SH-SY5Y (cell line): ENCODE measurements around the gene TBX6.

ENCODE experiments used
- GATA2 ChIP-seq: IDR thresholded peaks from 2 replicates; pipeline ENCODE4 v1.6.1; 2011; ENCODE audit warnings: mild to moderate bottlenecking, low read depth, low read length
- GATA3 ChIP-seq: IDR thresholded peaks from 2 replicates; pipeline ENCODE4 v1.6.1; 2011; ENCODE audit warnings: low read depth, mild to moderate bottlenecking, low read length, moderate library complexity

GRCh38 chr16:30065102-30065942 lies 26.4 kb downstream of the TBX6 start, which contains the start of gene ALDOA:
- TF ChIP-seq GATA2 (no peak), GATA3 (no peak)
